Mononuclear cell (primary cell): ENCODE measurements around the gene HACD2. TPM values are rescaled to one million over a fixed set of nuclear protein-coding genes. Genes with fewer than 3 reads are reported as not detected.
"Not testable (repeated sequence)": the region's sequence is repeated elsewhere in the genome, so short reads cannot be mapped to it uniquely, and the experiment has no call there.

ENCODE experiments used
- H3K27me3 ChIP-seq: 2 replicates; pipeline ENCODE4 v1.6.0; 2011; ENCODE audit warnings: low read length, control low read depth; ENCODE audit not compliant: insufficient read depth
- H3K4me1 ChIP-seq: 2 replicates; pipeline ENCODE4 v1.5.1; 2011; ENCODE audit warnings: mild to moderate bottlenecking, low read length, control low read depth; ENCODE audit not compliant: insufficient read depth
- H3K4me3 ChIP-seq: 2 replicates; pipeline ENCODE4 v1.5.1; 2011; ENCODE audit warnings: mild to moderate bottlenecking, low read length, moderate library complexity
- H3K9me3 ChIP-seq: 2 replicates; pipeline ENCODE4 v1.5.1; 2011; ENCODE audit warnings: low read depth, mild to moderate bottlenecking, control low read depth, low read length
- total RNA-seq: library from RNA; depleted of rRNA; stranded (reverse); fragments of >200 nt; gene quantifications from one replicate; pipeline ENCODE4 v1.2.3, GENCODE V29; 2012

The HACD2 gene
- total RNA-seq, 1 donor, result 14.4 TPM

DNA sequence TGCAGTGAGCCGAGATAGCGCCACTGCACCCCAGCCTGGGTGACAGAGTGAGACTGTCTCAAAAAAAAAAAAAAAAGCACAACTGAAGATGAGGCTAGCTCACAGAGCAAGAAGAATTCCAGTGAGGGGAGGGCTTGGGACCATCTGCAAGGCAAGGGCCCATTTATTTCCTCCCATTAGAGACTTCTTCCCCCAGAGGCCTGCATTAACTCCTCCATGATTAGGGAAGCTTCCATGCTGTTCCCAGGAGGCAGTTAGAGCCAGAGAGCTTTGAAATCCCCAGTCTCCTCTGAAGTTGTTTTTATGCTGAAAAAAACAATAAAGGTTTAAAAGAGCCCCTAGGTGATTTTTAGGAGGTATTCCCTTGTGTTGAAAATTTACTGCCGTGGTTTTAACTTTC lies 81.7 kb downstream of the HACD2 start:
- Histone ChIP-seq H3K9me3 (no peaks in the 10 kb centered on the region), H3K4me1 (no peaks in the 10 kb centered on the region), H3K27me3 (no peaks in the 10 kb centered on the region), H3K4me3 (no peak overlapping the region)

DNA sequence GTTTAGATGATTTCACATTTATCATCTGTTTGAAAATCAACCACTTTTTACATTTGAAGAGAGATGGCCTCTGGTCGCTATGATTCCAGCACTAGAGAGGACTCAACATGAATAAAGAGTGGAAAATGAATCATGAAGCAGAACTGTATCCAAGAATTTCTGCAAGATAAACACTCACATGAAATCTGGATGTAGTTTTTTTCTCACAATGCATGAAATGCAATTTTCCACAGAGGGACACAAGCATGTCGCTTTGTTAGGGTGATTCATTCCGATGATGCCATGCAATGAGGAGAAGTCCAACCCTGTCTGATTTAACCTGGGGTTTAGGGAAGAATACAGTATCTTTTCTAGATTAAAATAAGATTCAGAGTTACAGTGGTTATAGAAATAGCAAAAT lies 85.5 kb downstream of the HACD2 start:
- Histone ChIP-seq H3K27me3 (no peaks in the 10 kb centered on the region), H3K4me1 (no peaks in the 10 kb centered on the region), H3K9me3 (no peaks in the 10 kb centered on the region), H3K4me3 (no peak overlapping the region)

- no peaks in the 10 kb centered on the region for H3K27me3 ChIP-seq
- no peaks in the 10 kb centered on the region for H3K9me3 ChIP-seq
- H3K4me1 ChIP-seq, result no peaks in the 10 kb centered on the region
- H3K4me3 ChIP-seq, result no peak overlapping the region
Measured at GRCh38 chr3:123498761-123499160, 86.1 kb downstream of the HACD2 start.

DNA sequence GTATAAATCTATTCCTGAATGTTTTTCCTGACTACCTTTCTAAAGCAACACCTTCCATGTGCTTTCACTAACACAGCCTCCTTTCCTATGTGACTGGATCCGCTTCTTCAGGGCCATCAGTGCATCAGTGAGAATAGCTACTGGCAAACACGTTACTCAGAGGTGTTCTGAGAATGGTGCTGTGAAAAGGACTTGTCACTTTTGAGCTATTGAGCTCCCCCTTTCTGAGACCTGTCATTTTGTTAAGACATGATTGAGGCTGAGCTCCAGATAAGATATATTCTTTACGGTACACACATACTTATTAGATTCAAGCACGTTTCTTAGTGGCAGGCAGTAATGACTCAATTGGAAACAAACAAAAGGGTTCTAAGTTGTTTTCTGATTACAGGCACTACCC lies 90.9 kb downstream of the HACD2 start:
- Histone ChIP-seq H3K4me1 (no peaks in the 10 kb centered on the region), H3K4me3 (no peak overlapping the region), H3K27me3 (no peaks in the 10 kb centered on the region), H3K9me3 (no peaks in the 10 kb centered on the region)

DNA sequence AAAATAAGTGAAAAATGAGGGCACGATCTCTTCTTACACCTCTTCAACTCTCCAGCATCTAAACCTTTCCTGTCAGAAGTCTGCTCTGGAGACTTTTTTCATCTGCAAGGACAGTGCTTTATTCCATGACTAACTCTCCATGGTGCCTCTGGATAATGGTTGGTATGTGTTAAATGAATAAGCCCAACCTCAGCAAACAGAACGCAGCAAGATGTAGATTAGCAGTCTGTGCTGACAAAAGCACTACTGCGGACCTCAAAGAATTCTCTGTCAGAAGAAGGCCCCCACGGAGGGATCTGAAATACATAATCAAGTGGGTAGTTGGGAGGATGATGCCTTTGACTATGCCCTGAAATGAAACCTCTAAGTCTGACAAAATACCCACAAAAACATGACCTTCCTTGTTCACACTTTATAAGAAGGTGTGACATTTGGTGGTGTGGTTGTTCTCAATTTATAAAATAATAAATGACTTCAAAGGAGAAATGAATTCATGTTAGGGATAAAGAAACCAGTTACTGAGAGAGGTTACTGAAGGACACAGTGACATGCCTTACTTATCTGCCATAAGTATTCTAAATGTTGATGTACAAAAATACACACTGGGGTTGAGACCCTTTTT lies 92.8 kb downstream of the HACD2 start:
- no peaks in the 10 kb centered on the region for H3K9me3 ChIP-seq
- no peaks in the 10 kb centered on the region for H3K4me1 ChIP-seq
- no peaks in the 10 kb centered on the region for H3K27me3 ChIP-seq
- no peak overlapping the region for H3K4me3 ChIP-seq

DNA sequence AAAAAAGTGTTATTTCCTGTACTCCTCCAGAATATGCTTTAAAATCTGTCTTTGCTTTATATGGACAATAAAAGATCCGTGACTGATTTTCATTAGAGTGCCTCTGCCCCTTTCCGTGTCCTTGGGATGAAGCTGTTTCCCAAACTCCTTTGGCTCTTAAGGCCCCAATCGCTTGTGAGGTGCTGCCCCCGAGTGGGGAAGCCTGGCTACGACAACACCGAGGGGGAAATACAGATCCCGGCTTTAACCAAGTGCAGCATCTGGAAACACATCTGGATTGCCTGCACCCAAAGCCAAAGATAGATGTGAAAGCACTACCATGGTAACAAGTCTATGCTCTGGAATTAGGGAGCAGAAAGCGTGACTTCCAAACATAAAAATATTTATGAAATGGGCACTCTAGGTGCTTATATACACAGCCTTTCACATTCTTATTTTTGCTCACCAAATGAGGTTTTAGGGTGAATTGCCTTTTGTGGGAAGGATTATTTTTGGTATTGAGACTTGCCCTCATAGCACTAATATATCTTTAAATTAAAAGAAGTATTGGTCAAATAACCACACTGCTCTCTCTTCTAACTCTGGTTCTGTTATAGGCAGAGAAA lies 95.4 kb downstream of the HACD2 start:
- Histone ChIP-seq H3K9me3 (no peaks in the 10 kb centered on the region), H3K27me3 (no peaks in the 10 kb centered on the region), H3K4me1 (no peaks in the 10 kb centered on the region), H3K4me3 (no peak overlapping the region)

GRCh38 chr3:123488645-123489347 lies 96.1 kb downstream of the HACD2 start:
- no peaks in the 10 kb centered on the region for H3K27me3 ChIP-seq
- H3K9me3 ChIP-seq, result no peaks in the 10 kb centered on the region
- H3K4me1 ChIP-seq, result no peaks in the 10 kb centered on the region
- H3K4me3 ChIP-seq, result no peak overlapping the region

GRCh38 chr3:123487063-123487462 lies 97.8 kb downstream of the HACD2 start:
- H3K9me3 ChIP-seq, H3K27me3 ChIP-seq: not testable (repeated sequence)

DNA sequence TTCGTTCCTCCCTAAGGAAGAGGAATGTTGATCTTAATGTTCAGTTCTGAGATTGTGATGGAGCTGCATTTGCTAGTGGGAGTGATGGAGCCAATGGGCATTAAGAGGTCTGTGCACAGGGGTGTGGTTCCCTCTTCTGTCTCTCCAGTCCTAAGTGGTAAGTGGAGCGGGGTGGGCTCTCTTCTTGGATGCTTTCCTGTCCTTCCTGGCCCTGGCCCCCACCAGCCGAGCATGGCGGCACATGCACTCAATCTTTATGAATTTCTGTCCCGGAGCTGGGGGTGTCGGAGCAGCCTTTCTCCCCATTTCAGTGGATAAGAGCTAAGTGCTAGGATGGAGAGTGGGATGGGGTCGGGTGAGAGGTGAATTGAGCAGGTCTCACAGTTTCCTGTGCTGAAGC lies 98.4 kb downstream of the HACD2 start:
- Histone ChIP-seq H3K9me3 (no peaks in the 10 kb centered on the region), H3K27me3 (no peaks in the 10 kb centered on the region), H3K4me3 (no peak overlapping the region), H3K4me1 (no peaks in the 10 kb centered on the region)

More at GRCh38 chr3:123487063-123487462, 97.8 kb downstream of the HACD2 start:
- not testable (repeated sequence) for H3K4me1 ChIP-seq, H3K4me3 ChIP-seq

- no peaks in the 10 kb centered on the region for H3K9me3 ChIP-seq
- no peaks in the 10 kb centered on the region for H3K27me3 ChIP-seq
- no peaks in the 10 kb centered on the region for H3K4me1 ChIP-seq
- H3K4me3 ChIP-seq, result no peak overlapping the region
Measured at GRCh38 chr3:123485551-123485950, 99.3 kb downstream of the HACD2 start.

- Histone ChIP-seq H3K4me1 (no peaks in the 10 kb centered on the region), H3K27me3 (no peaks in the 10 kb centered on the region), H3K9me3 (no peaks in the 10 kb centered on the region), H3K4me3 (no peak overlapping the region)
Measured at GRCh38 chr3:123483146-123483545, 101.7 kb downstream of the HACD2 start.

- H3K4me1 ChIP-seq, result no peaks in the 10 kb centered on the region
- no peaks in the 10 kb centered on the region for H3K9me3 ChIP-seq
- no peak overlapping the region for H3K4me3 ChIP-seq
- H3K27me3 ChIP-seq, result no peaks in the 10 kb centered on the region
Measured at GRCh38 chr3:123481722-123482457, 103.0 kb downstream of the HACD2 start.

GRCh38 chr3:123481071-123481470 lies 103.8 kb downstream of the HACD2 start:
- Histone ChIP-seq H3K4me3 (no peak overlapping the region), H3K4me1 (no peaks in the 10 kb centered on the region), H3K9me3 (no peaks in the 10 kb centered on the region), H3K27me3 (no peaks in the 10 kb centered on the region)

DNA sequence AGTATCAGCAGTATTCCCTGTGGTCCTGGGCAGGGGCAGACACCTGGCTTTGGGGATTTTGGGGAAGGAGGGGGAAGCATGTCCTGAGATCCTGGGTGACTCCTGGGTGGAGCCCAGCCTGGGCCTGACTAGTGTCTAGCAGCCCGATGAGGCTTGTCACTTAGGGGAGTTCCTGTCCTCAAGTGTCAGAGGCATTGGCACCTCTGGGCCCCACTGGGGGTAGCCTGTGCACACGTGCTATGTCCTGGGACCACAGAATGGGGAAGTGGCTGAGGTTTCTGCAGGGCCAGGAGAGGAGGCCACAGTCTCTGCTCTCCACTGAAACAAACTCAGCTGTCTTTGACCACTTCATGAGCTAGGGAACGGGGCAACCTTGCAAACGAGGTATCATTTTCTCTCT lies 104.4 kb downstream of the HACD2 start:
- no peak overlapping the region for H3K4me3 ChIP-seq
- H3K4me1 ChIP-seq, result no peaks in the 10 kb centered on the region
- H3K27me3 ChIP-seq, result no peaks in the 10 kb centered on the region
- no peaks in the 10 kb centered on the region for H3K9me3 ChIP-seq

DNA sequence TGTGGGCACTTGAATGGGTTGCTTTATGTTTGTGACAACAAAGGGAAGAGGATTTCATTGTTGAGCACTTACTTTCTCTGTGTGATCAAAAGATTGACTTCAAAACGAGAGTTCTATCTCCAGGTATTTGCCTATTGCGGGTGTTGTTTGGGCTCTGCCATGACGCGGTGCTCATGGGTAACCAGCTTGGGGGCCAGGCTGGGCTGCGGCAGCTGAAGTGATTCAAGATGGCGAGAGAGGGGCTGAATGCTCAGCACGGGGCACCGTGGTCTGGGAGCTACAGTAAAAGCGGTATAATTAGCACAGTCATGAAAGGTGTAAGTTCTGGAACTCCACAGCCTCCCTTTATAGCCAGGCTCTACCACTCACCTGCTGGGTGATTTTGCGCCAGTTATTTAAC lies 105.0 kb downstream of the HACD2 start:
- no peaks in the 10 kb centered on the region for H3K4me1 ChIP-seq
- H3K27me3 ChIP-seq, result no peaks in the 10 kb centered on the region
- H3K4me3 ChIP-seq, result no peak overlapping the region
- H3K9me3 ChIP-seq, result no peaks in the 10 kb centered on the region
